ENCODE results near the gene TNNT2. TPM values are rescaled to one million over a fixed set of nuclear protein-coding genes. Genes with fewer than 3 reads are reported as not detected.

TNNT2 gene
- total RNA-seq, 1 donor from 2014 or later, result 0.33 TPM

- no peak for ATAC-seq
- DNase-seq (ENCODE audit: low spot score), result no peak
Measured at GRCh38 chr1:201357636-201358348, 19.7 kb downstream of the TNNT2 start.

DNA sequence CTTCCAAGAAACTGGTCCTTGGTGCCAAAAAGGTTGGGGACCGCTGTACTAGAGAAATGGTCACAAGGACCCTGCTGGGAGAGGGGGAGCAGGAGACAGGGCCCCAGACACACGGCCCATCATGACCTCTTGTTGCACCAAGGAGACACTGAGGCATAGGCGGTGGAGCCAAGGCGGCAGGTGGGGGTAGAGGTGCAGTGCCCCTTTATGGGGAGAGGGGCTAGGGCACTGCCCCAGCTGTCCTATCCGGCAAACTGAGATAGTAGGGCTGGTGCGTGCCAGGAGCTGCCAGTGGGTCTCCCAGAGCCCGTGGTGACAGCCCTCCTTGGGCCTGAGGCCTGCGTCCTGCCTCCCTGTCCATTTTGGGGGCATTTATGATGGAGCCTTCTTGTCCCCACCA, 20.3 kb downstream of the TNNT2 start:
- ATAC-seq (no peak), DNase-seq (ENCODE audit: low spot score) (no peak)

GRCh38 chr1:201356701-201357100, 20.8 kb downstream of the TNNT2 start:
- ATAC-seq (no peak), DNase-seq (ENCODE audit: low spot score) (no peak)

GRCh38 chr1:201356236-201356635, 21.2 kb downstream of the TNNT2 start:
- DNase-seq (ENCODE audit: low spot score) (no peak), ATAC-seq (no peak)

- no peak for ATAC-seq
- no peak for DNase-seq (ENCODE audit: low spot score)
Measured at GRCh38 chr1:201355471-201355870, 22.0 kb downstream of the TNNT2 start.

DNA sequence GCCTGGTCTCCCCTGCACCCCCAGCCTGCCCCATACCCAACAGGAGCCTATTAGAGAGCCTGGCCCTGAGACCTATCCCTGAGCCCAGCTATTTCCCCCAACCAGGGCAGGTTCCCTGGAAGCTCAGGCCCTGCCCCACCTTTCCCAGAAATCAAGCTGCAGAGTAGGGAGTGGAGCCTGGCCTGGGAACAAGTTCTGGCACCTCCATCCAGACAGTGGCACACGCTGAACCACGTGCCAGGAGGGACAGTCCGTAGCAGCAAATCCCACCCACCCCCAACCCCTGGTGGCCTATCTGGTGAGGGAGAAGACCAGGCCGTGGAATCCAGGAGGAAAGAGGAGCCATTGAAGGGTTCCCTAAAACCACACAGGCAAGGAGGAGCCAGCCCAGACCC, 22.6 kb downstream of the TNNT2 start:
- DNase-seq (ENCODE audit: low spot score) (no peak), ATAC-seq (no peak)

DNA sequence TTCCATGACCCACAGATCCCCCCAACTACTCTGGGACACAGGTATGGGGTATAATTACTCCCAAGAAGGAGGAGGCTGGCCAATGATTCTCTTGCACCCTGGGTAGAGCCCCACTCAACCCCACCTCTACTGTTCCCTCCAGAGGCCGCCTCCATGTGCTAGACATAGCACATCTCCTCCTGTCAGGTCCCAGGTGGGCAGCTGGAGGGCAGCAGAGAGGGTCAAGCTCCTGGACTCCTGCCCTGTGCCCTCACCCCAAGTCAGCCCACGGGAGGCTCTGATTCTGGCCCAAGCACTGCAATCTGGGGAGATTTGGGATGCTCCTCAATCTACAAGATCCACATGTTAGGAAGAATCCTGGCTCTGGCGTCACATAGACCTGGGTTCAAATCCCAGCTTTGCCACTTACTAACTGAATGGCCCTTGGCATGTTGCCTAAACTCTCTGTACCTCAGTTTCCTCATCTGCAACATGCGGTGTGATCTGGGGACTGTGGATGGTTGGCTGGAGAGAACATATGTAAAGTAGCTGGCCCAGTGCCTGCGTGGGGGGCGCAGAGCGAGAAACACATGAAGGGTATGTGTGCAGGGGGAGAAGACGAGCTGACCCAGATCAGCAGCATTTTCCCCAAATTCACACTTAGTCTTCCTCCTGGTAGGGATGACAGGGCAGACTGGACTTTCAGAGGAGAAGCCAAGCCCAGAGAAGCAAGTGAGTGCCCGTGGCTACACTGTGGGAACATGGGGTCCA, 23.2 kb downstream of the TNNT2 start:
- ATAC-seq, result no peak
- no peak for DNase-seq (ENCODE audit: low spot score)

DNA sequence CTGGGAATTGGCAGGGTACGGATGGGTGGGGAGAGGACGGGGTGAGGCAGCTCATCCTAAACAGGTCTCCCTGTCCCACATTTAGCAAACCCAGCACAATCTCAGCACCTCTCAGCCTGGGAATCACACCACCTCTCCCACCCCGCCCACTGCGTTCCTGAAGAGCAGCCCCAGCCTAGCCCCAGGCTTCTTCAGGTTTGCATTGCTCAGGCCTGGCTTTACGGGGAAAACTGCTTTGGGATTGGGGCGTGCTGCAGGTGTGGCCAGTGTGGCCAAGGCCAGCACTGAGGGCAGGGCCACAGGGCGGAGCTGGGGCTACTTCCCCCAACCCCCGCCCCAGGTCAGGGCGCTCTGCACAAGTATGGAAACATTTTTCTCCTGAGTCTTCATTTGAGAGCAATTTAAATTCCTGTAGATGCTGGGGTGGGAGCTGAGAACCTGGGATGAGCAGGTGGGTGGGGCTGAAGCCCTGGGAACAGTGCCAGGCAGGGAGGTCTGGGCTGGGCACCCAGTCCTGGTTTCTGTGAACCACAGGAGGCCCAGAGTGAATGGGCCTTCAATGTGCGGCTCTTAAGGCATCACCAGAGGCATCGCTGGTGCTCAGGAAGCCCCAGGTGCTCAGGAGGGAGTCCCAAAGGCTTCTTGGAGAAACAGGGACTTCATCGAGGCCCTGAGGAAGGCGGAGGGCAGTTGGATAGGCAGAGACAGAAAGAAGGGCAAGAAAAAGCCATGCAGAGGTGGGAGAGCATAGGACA, 24.1 kb downstream of the TNNT2 start:
- no peak for ATAC-seq
- DNase-seq (ENCODE audit: low spot score), result no peak

DNA sequence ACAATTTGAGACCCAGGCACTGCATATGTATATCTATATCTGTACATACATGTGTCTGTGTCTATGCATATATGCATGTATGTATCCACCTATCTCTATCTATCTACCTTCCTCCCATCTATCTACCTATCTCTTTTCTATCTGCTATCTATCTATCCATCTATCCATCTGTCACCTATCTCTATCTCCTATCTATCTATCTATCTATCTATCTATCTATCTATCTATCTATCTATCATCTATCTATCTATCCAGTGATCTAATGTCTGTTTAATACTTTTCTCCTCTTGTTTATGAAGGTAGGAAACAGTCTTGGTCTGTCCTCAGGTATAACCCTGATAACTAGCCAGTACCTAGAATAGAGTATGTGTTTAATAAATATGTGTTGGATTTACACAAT, 25.9 kb downstream of the TNNT2 start:
- DNase-seq (ENCODE audit: low spot score), result no peak
- ATAC-seq, result no peak

- ATAC-seq (no peak), DNase-seq (ENCODE audit: low spot score) (no peak)
Measured at GRCh38 chr1:201350884-201351283, 26.6 kb downstream of the TNNT2 start.

- DNase-seq (ENCODE audit: low spot score) (no peak), ATAC-seq (no peak)
Measured at GRCh38 chr1:201350361-201350725, 27.1 kb downstream of the TNNT2 start.

DNA sequence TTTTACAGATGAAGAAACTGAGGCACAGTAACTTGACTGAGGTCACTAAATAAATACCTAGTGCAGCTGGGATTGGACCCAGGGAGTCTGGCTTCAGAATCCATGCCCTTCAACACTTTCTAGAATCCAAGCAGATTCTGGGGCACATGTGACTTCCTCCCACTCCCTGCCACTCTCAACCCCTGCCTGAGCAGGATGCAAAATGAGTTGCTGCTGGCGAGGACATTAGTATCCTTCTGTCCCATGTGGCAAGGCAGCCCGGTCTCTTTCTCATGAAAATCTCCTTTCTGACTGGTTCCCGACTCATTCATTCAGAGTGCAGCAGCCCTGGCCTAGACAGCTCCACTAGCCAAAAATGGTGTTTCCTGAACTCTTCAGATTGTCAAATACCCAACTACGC, 28.4 kb downstream of the TNNT2 start:
- DNase-seq (ENCODE audit: low spot score) (no peak), ATAC-seq (no peak)

GRCh38 chr1:201348211-201348566, 29.3 kb downstream of the TNNT2 start:
- ATAC-seq, result peak; percentile 76
- DNase-seq (ENCODE audit: low spot score), result no peak

DNA sequence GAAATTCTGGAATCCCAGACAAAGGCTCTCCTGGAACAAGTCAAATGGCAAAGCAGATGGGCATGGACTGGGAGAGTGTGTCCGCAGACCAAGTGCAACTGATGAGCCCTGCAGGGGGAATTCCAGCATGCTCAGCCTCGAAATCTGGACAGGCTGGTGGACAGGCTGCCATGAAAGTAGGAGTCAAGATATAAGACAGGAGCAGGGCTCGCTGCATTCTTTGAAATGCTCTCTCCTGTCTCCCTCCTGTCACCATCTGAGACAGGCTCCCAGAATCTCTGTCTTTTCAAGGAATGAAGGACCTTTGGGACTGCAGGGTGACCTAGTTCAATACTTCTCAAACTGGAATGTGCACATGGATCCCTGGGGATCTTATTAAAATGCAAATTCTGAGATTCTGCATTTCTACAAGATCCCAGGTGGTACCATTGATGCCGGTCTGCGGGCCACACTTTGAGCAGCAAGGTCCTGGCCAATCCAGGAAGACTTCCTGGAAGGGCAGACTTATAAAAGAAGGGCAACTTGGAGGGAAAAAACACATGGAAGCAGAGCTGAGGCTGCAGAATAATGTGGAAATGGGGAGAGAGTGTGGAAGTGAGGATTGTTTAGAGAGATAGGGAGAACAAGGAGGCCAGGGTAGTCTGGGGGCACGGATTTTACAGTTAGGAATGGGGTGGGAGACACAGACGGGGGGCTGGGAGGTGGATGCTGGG, 29.8 kb downstream of the TNNT2 start:
- ATAC-seq (no peak), DNase-seq (ENCODE audit: low spot score) (no peak)

DNA sequence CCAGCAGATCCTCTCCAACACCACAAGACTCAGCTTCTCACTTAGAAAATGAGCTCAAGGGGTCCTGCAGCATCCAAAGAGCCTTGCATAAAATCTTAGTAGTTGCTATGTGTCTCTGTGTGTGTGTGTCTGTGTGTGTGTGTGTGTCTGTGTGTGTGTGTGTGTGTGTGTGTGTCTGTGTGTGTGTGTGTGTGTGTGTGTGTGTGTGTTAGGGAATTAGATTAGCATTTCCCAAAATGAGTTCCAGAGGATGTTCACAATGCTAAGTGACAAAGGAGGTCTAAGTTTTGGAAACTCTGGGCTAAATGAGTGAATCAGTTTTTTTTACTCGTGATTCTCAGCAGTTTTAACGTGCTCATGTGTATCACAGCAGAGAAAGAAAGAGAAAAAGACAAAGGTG, 30.5 kb downstream of the TNNT2 start:
- DNase-seq (ENCODE audit: low spot score) (no peak), ATAC-seq (no peak)

GRCh38 chr1:201346337-201346939, 31.0 kb downstream of the TNNT2 start:
- DNase-seq (ENCODE audit: low spot score), result no peak
- peak; percentile 84 for ATAC-seq

GRCh38 chr1:201345081-201345355, 32.5 kb downstream of the TNNT2 start:
- no peak for ATAC-seq
- no peak for DNase-seq (ENCODE audit: low spot score)

DNA sequence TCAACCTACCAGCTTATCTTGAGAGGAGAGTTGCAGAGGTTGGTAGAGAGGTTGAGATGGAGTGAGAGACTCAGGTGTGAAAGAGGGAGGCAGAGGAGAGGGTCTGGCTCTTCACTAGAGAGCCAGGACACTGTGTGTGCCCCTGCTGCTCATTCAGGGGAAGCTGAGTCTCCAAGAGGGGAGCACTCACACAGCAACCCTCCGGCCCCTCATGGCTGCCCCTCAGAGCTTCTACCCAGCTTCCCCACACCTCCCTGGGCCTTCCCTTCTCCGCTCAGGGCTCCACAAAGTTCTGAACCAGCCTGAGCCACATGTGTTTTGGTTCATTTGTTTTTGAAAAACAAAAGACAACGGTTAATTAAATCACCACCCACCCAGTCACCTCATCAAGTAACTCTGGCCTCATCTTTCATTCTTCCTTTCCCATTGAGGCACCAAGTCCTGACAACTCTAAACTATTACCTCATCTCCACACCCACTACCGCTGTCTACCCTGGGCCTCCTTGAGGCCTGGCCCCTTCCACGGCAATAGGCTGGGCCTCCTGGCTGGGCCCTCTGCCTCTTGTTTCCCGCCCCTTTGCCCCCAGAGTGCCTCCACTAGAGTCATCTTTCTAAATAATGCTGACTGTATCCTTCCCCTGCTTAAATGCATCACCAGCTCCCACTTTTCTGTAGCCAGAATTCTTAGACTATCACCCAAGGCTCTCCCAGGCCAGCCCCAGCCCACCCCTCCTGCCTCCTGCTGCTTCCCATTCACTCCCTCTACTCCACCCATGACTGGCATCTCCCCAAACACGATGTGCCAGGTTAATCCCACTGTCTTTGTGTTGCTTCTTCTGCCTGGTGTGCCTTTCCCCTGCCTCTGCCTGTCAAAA, 33.0 kb downstream of the TNNT2 start:
- ATAC-seq (no peak), DNase-seq (ENCODE audit: low spot score) (no peak)

- ATAC-seq (no peak), DNase-seq (ENCODE audit: low spot score) (no peak)
Measured at GRCh38 chr1:201341377-201341776, 36.1 kb downstream of the TNNT2 start.

DNA sequence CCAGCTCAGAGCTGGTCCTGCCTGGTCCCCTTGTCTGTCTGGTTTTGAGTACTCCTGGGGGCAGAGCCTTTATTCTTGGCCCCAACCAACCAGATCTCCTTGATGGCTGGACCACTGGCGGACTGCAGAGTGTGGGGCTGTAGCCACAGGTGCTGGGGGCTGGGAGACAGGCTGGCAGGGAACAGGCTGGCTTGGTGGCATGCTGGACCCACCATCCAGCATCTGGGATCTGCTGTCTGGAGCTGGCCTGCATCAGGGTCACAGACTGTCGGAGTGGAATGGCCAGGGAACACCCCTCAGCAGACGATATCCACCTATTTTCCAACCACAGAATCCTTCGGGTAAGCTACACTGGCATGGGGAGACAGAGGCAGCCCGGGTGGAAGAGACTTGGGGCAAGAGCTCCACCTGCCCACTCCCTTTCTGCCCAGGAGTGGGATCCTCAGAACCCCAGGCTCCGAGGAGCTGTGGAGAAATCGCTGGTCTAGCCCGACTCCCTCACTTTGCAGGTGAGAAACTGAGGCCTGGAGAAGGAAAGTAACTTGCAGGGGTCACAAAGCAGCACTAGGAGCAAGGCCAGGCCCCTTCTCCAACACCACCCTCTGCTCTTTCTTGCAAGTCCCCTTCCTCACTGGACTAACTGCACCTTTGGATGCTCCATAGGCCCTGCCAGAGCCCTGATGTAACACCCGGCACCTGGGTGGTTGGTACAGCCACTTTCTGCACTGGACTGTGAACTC, 40.6 kb downstream of the TNNT2 start:
- DNase-seq (ENCODE audit: low spot score) (no peak), ATAC-seq (no peak)

All from left lobe of liver (tissue), 2 donors.